Right cardiac atrium (tissue), 5 donors: Measurements from ENCODE around the gene MTRF1. TPM values are rescaled to one million over a fixed set of nuclear protein-coding genes. Genes with fewer than 3 reads are reported as not detected.

Source experiments
- ATAC-seq, 2 donors: fragments of 200-7000 bp; cut with Tn5 transposase; one replicate each; pipeline versions ENCODE4 v1.8.0 to v1.9.1; 2020; ENCODE audit warnings: moderate library complexity in 2 of 2, mild to moderate bottlenecking in 1 of 2
- DNase-seq, 3 donors: peaks; one replicate each; pipeline ENCODE4 v3.0.0-alpha.2; 2020
- H3K27ac ChIP-seq: one replicate; pipeline ENCODE4 v1.5.1; 2013; ENCODE audit warnings: mild to moderate bottlenecking, low read length, control low read depth, moderate library complexity
- H3K27me3 ChIP-seq: one replicate; pipeline ENCODE4 v1.6.1; 2013; ENCODE audit not compliant: control insufficient read depth, insufficient read depth
- H3K4me1 ChIP-seq: one replicate; pipeline ENCODE4 v1.6.1; 2013; ENCODE audit warnings: low read length; ENCODE audit not compliant: control insufficient read depth, insufficient read depth
- H3K4me3 ChIP-seq: one replicate; pipeline ENCODE4 v1.5.1; 2013; ENCODE audit warnings: low read length, control low read depth
- H3K9me3 ChIP-seq: one replicate; pipeline ENCODE4 v1.6.1; 2013; ENCODE audit warnings: low read length; ENCODE audit not compliant: control insufficient read depth
- WGBS: extraction: QIAGEN DNeasy Blood & Tissue Kit; methylation state at CpG from one replicate; pipeline ENCODE4 v1.1.7; 2013; 5-methylcytosine and 5-hydroxymethylcytosine counted together
- intact Hi-C, 4 donors: fragments of 100-400 bp; cut with DNase I; formaldehyde crosslinking; loops; one replicate each; pipeline versions ENCODE4 v1.11.0 to v1.14.0; 2022 to 2023
- polyA plus RNA-seq: library from polyadenylated mRNA; stranded (reverse); fragments of 200-250 nt; gene quantifications from one replicate; pipeline ENCODE4 v1.2.3, GENCODE V29; 2013
- total RNA-seq, 4 donors: library from RNA; stranded (reverse); fragmentation: NEBNext Ultra II Directional; extraction: Animal tissue kit (Norgen Biotek cat#: 25700); gene quantifications; one replicate each; pipeline ENCODE4 v1.2.1, GENCODE V29; 2021
- donor health status: healthy with polysubstance abuse.
- donor health status: DM: no; HTN: yes; CAD: no.
- donor health status: DM: no; HTN: no; CAD: no.
- donor health status: DM: no; HTN: yes; CAD: no; lungs with severe emphysema.
- donor health status: DM: yes; HTN: yes; CAD: no.

Gene MTRF1
- total and polyA plus RNA-seq, 5 donors: 11.0 to 14.3 (median 12.6) TPM

DNA sequence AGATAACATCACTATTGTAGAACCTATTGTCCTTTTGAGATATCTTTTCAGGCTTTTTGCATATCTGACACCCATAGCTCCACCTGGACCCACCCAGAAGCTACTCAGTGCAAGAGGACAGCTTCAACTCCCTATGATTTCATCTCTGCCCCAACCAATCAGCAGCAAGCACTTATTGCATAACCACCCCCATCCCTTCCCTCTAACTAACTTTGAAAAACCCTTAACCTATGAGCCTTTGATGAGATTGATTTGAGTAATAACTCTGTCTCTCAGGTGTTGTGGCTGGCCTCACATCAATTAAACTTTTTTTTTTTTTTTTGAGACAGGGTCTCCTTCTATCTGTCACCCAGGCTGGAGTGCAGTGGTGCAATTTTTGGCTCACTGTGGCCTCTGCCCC, 13.4 kb upstream of the MTRF1 start:
- H3K27me3 ChIP-seq: no peaks in the 10 kb centered on the region
- no peak for DNase-seq
- H3K27ac ChIP-seq: no peak overlapping the region
- intact Hi-C loops: no loop called here
- H3K9me3 ChIP-seq: no peaks in the 10 kb centered on the region
- H3K4me3 ChIP-seq: no peak overlapping the region
- no peaks in the 10 kb centered on the region for H3K4me1 ChIP-seq
- no peak for ATAC-seq

DNA sequence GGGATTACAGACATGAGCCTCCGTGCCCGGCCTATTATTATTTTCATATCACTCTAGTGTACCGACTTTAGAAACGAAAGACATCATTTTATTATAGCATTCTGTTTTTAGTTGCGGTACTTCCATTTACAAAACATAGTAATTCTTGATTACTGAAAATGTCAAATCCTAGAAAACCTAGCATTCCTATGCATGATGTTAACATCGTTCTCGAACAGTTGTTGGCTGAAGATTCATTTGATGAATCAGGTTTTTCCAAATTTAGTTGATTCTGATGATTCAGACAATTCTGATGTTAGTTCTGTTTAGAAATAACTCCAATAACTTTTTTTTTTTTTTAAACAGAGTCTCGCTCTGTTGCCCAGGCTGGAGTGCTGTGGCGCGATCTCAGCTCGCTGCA, 11.5 kb upstream of the MTRF1 start:
- intact Hi-C loops: no loop called here
- no peaks in the 10 kb centered on the region for H3K4me1 ChIP-seq
- H3K4me3 ChIP-seq: no peak overlapping the region
- DNase-seq (no peak), ATAC-seq (no peak)
- no peaks in the 10 kb centered on the region for H3K9me3 ChIP-seq
- WGBS: 96% methylated on average over 11 of the region's 11 CpGs
- H3K27ac ChIP-seq: no peak overlapping the region
- no peaks in the 10 kb centered on the region for H3K27me3 ChIP-seq

DNA sequence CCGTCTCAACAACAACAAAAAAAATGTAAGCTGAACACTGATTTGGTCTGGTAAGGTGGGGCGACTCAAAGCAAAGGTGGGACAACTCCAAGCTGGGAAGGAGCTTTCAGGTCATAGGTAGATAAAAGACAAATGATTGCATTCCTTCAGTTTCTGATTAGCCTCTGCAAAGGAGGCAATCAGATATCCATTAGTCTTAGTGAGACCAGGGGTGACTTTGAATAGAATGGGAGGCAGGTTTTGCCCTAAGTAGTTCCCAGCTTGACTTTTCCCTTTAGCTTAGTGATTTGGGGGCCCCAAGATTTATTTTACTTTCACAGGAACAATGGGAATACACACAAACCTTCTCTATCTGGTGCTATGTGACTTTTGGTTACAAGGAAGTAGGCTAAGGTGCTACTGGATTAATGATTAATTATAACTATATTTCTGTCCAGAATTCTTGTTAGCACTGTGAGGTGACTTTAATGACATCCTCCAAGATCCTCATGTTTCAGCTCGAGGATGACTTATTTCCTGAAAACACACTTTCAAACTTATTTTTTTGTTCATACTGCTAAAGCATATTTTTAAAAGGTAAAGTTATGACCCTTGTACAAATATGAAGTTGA, 10.6 kb upstream of the MTRF1 start:
- no peak for DNase-seq
- intact Hi-C loops: no loop called here
- Histone ChIP-seq H3K27me3 (no peaks in the 10 kb centered on the region), H3K4me3 (no peak overlapping the region), H3K4me1 (no peaks in the 10 kb centered on the region), H3K9me3 (no peaks in the 10 kb centered on the region), H3K27ac (no peak overlapping the region)
- WGBS: 81% methylated on average over 3 of the region's 3 CpGs
- no peak for ATAC-seq

DNA sequence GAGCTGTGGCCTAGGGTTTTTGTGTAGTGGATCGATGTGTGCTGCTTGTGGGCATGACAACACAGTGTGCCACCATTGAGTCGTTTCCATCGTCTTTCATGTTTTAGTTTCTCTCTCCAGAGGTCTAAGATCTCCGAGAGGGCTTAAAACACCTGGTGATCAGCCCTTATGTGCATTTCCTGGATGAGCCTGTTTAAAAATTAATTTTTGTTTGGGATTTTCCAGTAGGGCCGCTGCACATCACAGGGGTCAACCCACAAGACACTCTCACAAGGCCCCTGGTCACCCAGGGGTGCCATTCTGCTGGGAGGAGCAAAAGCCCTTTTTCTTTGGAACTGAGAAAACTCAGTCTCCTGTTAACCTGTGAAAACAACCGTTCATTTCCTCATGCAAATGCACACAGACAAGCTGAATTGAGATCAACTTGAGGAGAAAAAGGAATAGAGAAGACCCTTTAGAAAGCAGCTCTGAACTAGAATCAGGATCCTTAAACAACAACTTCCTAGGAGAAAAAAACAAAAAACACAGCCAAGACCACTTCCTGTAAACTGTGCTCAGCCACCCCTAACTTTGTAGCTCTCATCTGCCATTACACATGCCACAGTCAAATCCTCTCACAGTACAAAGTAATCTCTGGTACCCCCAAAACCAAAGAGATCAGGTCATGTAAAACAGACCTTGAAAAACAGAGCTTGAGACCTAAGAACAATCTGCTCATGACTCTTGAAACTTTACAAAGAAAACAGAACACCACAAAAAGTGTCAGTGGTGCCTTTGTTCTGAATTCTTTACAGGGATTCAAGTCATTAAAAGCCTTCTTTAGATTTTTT, 8.3 kb upstream of the MTRF1 start:
- 82% methylated on average over 6 of the region's 6 CpGs for WGBS
- intact Hi-C loops: no loop called here

DNA sequence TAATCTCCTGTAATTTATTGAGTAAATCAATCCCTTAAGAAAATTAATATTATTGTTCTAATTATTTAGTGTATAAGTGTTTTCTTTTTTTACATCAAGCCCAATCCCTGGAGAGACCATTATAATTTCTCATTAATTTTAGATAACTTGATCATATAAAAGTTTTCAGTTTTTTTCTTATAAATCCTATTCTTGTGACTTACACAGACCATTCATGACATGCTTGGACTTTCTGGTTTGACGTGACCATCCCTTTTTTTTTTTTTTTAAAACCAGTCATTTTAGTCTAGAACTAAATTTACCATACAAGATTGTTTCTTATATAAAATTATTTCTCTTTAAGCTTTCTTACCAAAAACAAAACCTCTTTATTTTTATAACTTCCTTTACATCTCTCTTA, 5.4 kb upstream of the MTRF1 start:
- Histone ChIP-seq H3K27me3 (no peaks in the 10 kb centered on the region), H3K27ac (no peak overlapping the region), H3K9me3 (no peaks in the 10 kb centered on the region), H3K4me3 (no peak overlapping the region), H3K4me1 (no peaks in the 10 kb centered on the region)
- 8% methylated on average over 1 of the region's 1 CpG for WGBS
- ATAC-seq (no peak), DNase-seq (no peak)
- intact Hi-C loops: no loop called here

More for the DNA sequence above, 8.3 kb upstream of the MTRF1 start:
- Histone ChIP-seq H3K27me3 (no peaks in the 10 kb centered on the region), H3K4me3 (no peak overlapping the region), H3K4me1 (no peaks in the 10 kb centered on the region), H3K9me3 (no peaks in the 10 kb centered on the region), H3K27ac (no peak overlapping the region)
- DNase-seq (no peak), ATAC-seq (no peak)

GRCh38 chr13:41267106-41267505, 3.7 kb upstream of the MTRF1 start:
- no peaks in the 10 kb centered on the region for H3K9me3 ChIP-seq
- H3K4me3 ChIP-seq: no peak overlapping the region
- H3K27ac ChIP-seq: no peak overlapping the region
- no peaks in the 10 kb centered on the region for H3K27me3 ChIP-seq
- DNase-seq: no peak
- no peaks in the 10 kb centered on the region for H3K4me1 ChIP-seq
- intact Hi-C loops: no loop called here
- no peak for ATAC-seq

DNA sequence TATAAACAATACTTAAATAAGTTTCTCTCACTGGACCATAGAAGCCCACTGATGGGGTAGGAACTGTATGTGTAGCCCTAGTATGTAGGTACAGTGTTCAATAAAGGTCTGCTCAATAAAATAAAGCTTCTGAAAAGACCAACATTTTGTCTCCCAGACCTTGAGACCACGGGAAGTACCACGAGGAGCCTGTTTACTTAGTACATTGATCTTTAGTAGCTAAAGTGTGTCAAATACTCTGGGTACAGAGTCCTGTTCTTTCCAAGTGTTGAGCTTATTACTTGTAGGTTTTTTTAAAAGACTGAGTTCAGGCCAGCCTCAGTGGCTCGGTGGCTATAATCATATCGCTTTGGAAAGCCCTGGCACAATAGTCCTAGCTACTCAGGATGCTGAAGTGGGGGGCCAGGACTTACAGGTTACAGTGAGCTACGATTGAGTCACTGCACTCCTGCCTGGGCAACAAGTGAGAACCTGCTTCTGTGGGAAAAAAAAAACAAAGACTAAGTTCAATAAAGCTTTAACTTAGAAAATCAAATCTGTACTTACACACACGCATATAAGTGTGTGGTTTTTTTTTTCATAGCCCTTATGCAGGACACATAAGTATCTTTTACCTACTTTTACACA, 3.4 kb downstream of the MTRF1 start:
- H3K4me3 ChIP-seq: no peak overlapping the region
- no peak overlapping the region for H3K27ac ChIP-seq
- no peaks in the 10 kb centered on the region for H3K4me1 ChIP-seq
- DNase-seq (no peak), ATAC-seq (no peak)
- no peaks in the 10 kb centered on the region for H3K9me3 ChIP-seq
- H3K27me3 ChIP-seq: no peaks in the 10 kb centered on the region
- intact Hi-C loops: no loop called here
- WGBS: 95% methylated on average over 6 of the region's 6 CpGs

DNA sequence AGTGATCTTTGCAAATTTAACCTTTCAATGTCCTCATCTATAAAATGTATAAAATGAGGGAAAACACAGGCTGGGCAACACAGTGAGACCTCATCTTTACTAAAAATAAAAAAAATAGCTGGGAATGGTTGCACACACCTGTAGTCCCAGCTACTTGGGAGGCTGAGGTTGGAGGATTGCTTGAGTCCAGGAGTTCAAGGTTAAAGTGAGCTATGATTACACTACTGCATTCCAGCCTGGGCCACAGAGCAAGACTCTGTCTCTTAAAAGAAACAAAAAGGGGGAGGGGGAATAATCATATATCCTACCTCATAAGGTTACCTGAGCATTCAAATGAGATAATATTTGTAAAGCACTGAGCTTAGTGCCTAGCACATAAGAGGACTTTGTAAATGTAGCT, 5.8 kb downstream of the MTRF1 start:
- no peaks in the 10 kb centered on the region for H3K4me1 ChIP-seq
- no peak overlapping the region for H3K4me3 ChIP-seq
- DNase-seq (no peak), ATAC-seq (no peak)
- intact Hi-C loops: no loop called here
- no peaks in the 10 kb centered on the region for H3K9me3 ChIP-seq
- H3K27ac ChIP-seq: no peak overlapping the region
- no peaks in the 10 kb centered on the region for H3K27me3 ChIP-seq

- DNase-seq (no peak), ATAC-seq (no peak)
- H3K27me3 ChIP-seq: no peaks in the 10 kb centered on the region
- 87% methylated on average over 1 of the region's 1 CpG for WGBS
- H3K4me1 ChIP-seq: no peaks in the 10 kb centered on the region
- intact Hi-C loops: no loop called here
- H3K9me3 ChIP-seq: no peaks in the 10 kb centered on the region
- H3K27ac ChIP-seq: no peak overlapping the region
- no peak overlapping the region for H3K4me3 ChIP-seq
These were observed 8.5 kb downstream of the MTRF1 start for GRCh38 chr13:41254902-41255301.

DNA sequence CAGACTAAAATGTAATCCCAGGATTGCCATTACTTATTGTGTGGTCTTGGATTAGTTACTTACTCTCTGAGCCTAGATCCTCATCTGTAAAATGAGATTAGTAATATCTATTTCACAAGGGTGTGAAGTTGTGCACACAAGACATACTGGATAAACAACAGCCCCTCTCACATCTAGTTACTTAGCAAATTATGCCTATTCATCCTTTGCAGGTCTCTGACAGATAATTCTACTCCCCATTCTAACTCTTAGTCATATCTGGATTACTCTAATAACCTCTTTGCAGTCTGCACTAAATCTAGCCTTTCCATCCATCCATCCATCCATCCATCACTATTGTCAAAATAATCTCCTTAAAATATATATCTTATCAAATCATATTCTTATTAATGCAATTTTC, 12.4 kb downstream of the MTRF1 start:
- intact Hi-C loops: no loop called here
- no peak overlapping the region for H3K27ac ChIP-seq
- no peak for ATAC-seq

GRCh38 chr13:41246969-41247680, 16.3 kb downstream of the MTRF1 start:
- peak in 1 of 2 donors; percentile 63 for ATAC-seq
- DNase-seq: no peak
- Histone ChIP-seq H3K27me3 (no peaks in the 10 kb centered on the region), H3K4me1 (peaks cover 3% of the 10 kb centered on the region), H3K4me3 (no peak overlapping the region), H3K27ac (no peak overlapping the region), H3K9me3 (no peaks in the 10 kb centered on the region)
- WGBS: 73% methylated on average over 8 of the region's 8 CpGs
- intact Hi-C loops: no loop called here

More for the DNA sequence above, 12.4 kb downstream of the MTRF1 start:
- Histone ChIP-seq H3K27me3 (no peaks in the 10 kb centered on the region), H3K9me3 (no peaks in the 10 kb centered on the region), H3K4me1 (no peaks in the 10 kb centered on the region), H3K4me3 (no peak overlapping the region)
- DNase-seq: no peak
